Psoas muscle (tissue), 8 donors: ENCODE data around the gene DIP2C. TPM values are rescaled to one million over a fixed set of nuclear protein-coding genes. Genes with fewer than 3 reads are reported as not detected.

Experiments
- ATAC-seq, 4 donors: fragments of 200-7000 bp; cut with Tn5 transposase; one replicate each; pipeline ENCODE4 v1.9.1; 2020; ENCODE audit warnings: moderate library complexity in 3 of 4, mild to moderate bottlenecking in 2 of 4
- DNase-seq, 2 donors: peaks; one replicate each; pipeline ENCODE4 v3.0.0-alpha.2; 2020
- H3K27ac ChIP-seq: fragments of 200-600 bp; one replicate; pipeline ENCODE4 v1.8.0; 2022
- H3K27me3 ChIP-seq, 3 donors: fragments of 200-600 bp in 1 of 3; one replicate each; pipeline versions ENCODE4 v1.6.1 to v1.8.0; 2013 to 2022; ENCODE audit warnings: low read length in 2 of 3, mild to moderate bottlenecking in 2 of 3, moderate library complexity in 1 of 3; ENCODE audit not compliant: insufficient read depth in 3 of 3
- H3K36me3 ChIP-seq, 2 donors: fragments of 200-600 bp in 1 of 2; one replicate each; pipeline versions ENCODE4 v1.6.1 to v1.8.0; 2013 to 2022; ENCODE audit warnings: low read depth in 1 of 2, mild to moderate bottlenecking in 1 of 2, moderate library complexity in 1 of 2; ENCODE audit not compliant: insufficient read depth in 1 of 2
- H3K4me1 ChIP-seq: fragments of 200-600 bp; one replicate; pipeline ENCODE4 v1.8.0; 2022
- H3K4me3 ChIP-seq: fragments of 200-600 bp; one replicate; pipeline ENCODE4 v1.8.0; 2022; ENCODE audit warnings: mild to moderate bottlenecking
- H3K9me3 ChIP-seq: fragments of 200-600 bp; one replicate; pipeline ENCODE4 v1.8.0; 2022
- CTCF ChIP-seq: fragments of 200-600 bp; IDR thresholded peaks from one replicate; pipeline ENCODE4 v1.8.0; 2022; ENCODE audit warnings: antibody characterized with exemption
- WGBS, 3 donors: extraction: QIAGEN DNeasy Blood & Tissue Kit; methylation state at CpG; one replicate each; pipeline versions ENCODE4 v1.1.6 to v1.1.7; 2013; 5-methylcytosine and 5-hydroxymethylcytosine counted together
- intact Hi-C, 2 donors: fragments of 100-400 bp; cut with DNase I; formaldehyde crosslinking; loops; one replicate each; pipeline versions ENCODE4 v1.11.0 to v1.14.2; 2022
- polyA plus RNA-seq, 3 donors: library from polyadenylated mRNA; stranded (reverse); fragments of 200-250 nt; gene quantifications; one replicate each; pipeline ENCODE4 v1.2.3, GENCODE V29; 2013
- total RNA-seq, 4 donors: library from RNA; stranded (reverse); fragmentation: NEBNext Ultra II Directional in 2 of 4; extraction: Animal tissue kit (Norgen Biotek cat#: 25700) in 2 of 4; gene quantifications; one replicate each; pipeline versions ENCODE4 v1.2.1 to v1.2.4, GENCODE V29; 2021 to 2023
- donor health status: healthy with polysubstance abuse.
- donor health status: DM: no; HTN: no; CAD: no; lungs with moderate emphysema.
- donor health status: Bipolar disorder and iron deficiency.
- donor health status: healthy.
- donor health status: DM: yes; HTN: yes; CAD: no.
- donor health status: DM: no; HTN: no; CAD: no.
- donor health status: DM: no; HTN: no; CAD: no.
- donor health status: DM: yes; HTN: yes; CAD: no.

Gene DIP2C
- total and polyA plus RNA-seq, 7 donors, result 7.7 to 32.0 (median 25.0) TPM

DNA sequence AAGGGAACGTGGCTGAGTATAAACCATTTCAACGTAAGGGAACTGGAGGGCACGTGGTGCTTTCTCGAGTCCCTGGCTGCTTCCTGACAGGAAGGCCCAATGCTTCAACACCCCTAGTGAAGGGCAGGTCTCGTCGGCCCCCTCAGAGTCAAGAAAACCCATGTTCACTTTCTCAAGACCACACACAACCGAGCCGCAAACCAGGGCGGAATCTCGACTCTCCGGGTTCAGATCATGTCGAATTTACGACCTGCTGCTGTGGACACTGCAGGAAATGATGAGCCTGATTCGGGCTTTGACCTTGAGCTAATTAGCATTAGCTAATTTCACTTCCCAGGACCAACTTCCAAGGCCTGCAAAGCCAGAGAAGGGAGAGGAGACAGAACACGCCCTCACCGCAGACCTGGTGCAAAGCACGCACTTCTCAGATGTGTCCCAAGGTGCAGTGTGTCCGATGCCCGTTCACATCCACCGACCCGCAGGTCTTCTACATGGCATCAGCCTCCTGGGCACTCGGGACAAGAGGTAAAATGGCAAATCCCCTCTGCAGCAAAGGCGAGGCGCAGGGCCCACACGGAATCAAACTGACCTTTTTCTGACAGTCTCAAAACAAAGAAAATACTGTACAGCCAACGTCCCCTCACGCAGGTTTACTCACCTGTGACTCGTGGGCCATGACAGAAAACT is 94.7 kb downstream of the DIP2C start:
- no peak for TF ChIP-seq CTCF
- intact Hi-C loops, result no loop called here
- Histone ChIP-seq H3K27me3 (no peaks in the 10 kb centered on the region), H3K27ac (no peak overlapping the region), H3K9me3 (no peaks in the 10 kb centered on the region), H3K4me3 (no peak overlapping the region), H3K4me1 (peaks cover 19% of the 10 kb centered on the region), H3K36me3 (no peaks in the 10 kb centered on the region)
- no peak for DNase-seq
- ATAC-seq, result no peak
- 94 to 95% (median 95%) methylated on average over 28 of the region's 28 CpGs for WGBS, 3 donors

DNA sequence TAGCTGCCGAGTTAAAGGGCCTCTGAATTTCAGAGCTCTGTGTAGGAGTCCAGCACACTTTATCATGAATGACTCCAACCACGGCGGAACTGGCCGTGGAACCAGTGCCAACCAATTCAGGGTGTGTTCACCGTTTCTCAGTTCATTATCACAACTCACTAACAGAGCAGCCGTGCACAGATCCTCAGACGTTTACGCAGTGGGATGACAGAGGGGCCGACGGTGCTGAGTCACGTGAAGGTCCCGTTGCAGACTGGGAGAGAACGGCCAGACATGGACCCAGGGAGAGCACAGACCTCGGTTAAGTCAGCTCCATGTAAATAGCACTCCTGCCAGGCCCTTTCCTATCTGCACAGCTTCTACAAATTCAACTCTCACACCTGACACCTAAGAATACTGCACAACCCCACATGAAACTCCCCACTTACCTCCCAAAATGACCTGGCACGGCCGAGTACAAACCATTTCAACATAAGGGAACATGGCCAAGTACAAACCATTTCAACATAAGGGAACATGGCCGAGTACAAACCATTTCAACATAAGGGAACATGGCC is 95.5 kb downstream of the DIP2C start:
- ATAC-seq (peak; percentile 31 to 61 (median 46)), DNase-seq (peak in 1 of 2 donors; percentile 54)
- no peaks in the 10 kb centered on the region for H3K36me3 ChIP-seq
- 72 to 80% (median 73%) methylated on average over 17 of the region's 17 CpGs for WGBS, 3 donors
- peaks cover 24% of the 10 kb centered on the region for H3K4me1 ChIP-seq
- no peaks in the 10 kb centered on the region for H3K27me3 ChIP-seq
- intact Hi-C loops, result no loop called here
- no peaks in the 10 kb centered on the region for H3K9me3 ChIP-seq
- no peak for TF ChIP-seq CTCF
- H3K27ac ChIP-seq, result no peak overlapping the region
- no peak overlapping the region for H3K4me3 ChIP-seq

GRCh38 chr10:593421-593820 is 96.0 kb downstream of the DIP2C start:
- DNase-seq (no peak), ATAC-seq (no peak)
- peaks cover 30% of the 10 kb centered on the region for H3K4me1 ChIP-seq
- no peaks in the 10 kb centered on the region for H3K36me3 ChIP-seq
- H3K4me3 ChIP-seq, result no peak overlapping the region
- 85 to 89% (median 88%) methylated on average over 13 to 15 of the region's 15 CpGs for WGBS, 3 donors
- no peak overlapping the region for H3K27ac ChIP-seq
- intact Hi-C loops, result no loop called here
- no peaks in the 10 kb centered on the region for H3K9me3 ChIP-seq
- no peaks in the 10 kb centered on the region for H3K27me3 ChIP-seq
- TF ChIP-seq CTCF, result no peak

- H3K4me1 ChIP-seq, result peaks cover 33% of the 10 kb centered on the region
- no peaks in the 10 kb centered on the region for H3K36me3 ChIP-seq
- no peaks in the 10 kb centered on the region for H3K9me3 ChIP-seq
- TF ChIP-seq CTCF, result no peak
- no peak overlapping the region for H3K4me3 ChIP-seq
- intact Hi-C loops, result no loop called here
- ATAC-seq, result no peak
- WGBS, 3 donors, result 89 to 92% (median 90%) methylated on average over 7 of the region's 7 CpGs
- H3K27me3 ChIP-seq, result no peaks in the 10 kb centered on the region
- DNase-seq, result no peak
- no peak overlapping the region for H3K27ac ChIP-seq
Observed at GRCh38 chr10:593016-593415, 96.5 kb downstream of the DIP2C start.
